Spleen (tissue), 7 donors: Measurements from ENCODE around the gene PROM1.

Source experiments
- POLR2A ChIP-seq, 3 donors: fragments of 450-650 bp; IDR thresholded peaks; one replicate each; pipeline ENCODE4 v1.5.1; 2017; ENCODE audit warnings: antibody characterized with exemption in 3 of 3, mild to moderate bottlenecking in 1 of 3
- POLR2AphosphoS5 ChIP-seq, 3 donors: sonication (generic); formaldehyde crosslinking; IDR thresholded peaks; one replicate each; pipeline ENCODE4 v1.5.1; 2017; ENCODE audit warnings: antibody characterized with exemption in 3 of 3
- TF ChIP-seq, protein P1 (sequence below), 11 experiments: fragments of 200-600 bp in 7 of 11; fragments of 450-650 bp in 4 of 11; sonication (generic) in 4 of 11; IDR thresholded peaks in 8 of 11; conservative IDR thresholded peaks in 3 of 11; 1 replicate in 7 of 11; 2 replicates in 4 of 11; pipeline versions ENCODE4 v1.4.0 to v1.8.0; 2016 to 2021; ENCODE audit warnings: antibody characterized with exemption in 11 of 11, inconsistent platforms in 4 of 11, mild to moderate bottlenecking in 1 of 11
- donor health status: DM: no; HTN: no; CAD: no; lungs with moderate emphysema.
- donor health status: DM: no; HTN: no; CAD: no.
- donor health status: DM: no; HTN: no; CAD: no.

GRCh38 chr4:16077786-16078185 lies 6.0 kb downstream of the PROM1 start:
- TF ChIP-seq POLR2AphosphoS5 (IDR thresholded peaks at IDR 0.05) (no peak), POLR2A (IDR thresholded peaks at IDR 0.05) (no peak)
- TF ChIP-seq, protein P1, sequence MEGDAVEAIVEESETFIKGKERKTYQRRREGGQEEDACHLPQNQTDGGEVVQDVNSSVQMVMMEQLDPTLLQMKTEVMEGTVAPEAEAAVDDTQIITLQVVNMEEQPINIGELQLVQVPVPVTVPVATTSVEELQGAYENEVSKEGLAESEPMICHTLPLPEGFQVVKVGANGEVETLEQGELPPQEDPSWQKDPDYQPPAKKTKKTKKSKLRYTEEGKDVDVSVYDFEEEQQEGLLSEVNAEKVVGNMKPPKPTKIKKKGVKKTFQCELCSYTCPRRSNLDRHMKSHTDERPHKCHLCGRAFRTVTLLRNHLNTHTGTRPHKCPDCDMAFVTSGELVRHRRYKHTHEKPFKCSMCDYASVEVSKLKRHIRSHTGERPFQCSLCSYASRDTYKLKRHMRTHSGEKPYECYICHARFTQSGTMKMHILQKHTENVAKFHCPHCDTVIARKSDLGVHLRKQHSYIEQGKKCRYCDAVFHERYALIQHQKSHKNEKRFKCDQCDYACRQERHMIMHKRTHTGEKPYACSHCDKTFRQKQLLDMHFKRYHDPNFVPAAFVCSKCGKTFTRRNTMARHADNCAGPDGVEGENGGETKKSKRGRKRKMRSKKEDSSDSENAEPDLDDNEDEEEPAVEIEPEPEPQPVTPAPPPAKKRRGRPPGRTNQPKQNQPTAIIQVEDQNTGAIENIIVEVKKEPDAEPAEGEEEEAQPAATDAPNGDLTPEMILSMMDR (IDR thresholded peaks at IDR 0.05 in 8 of 11, conservative IDR thresholded peaks at IDR 0.05 in 3 of 11) = no peak
